ENCODE results near the gene FMO5. TPM values are rescaled to one million over a fixed set of nuclear protein-coding genes. Genes with fewer than 3 reads are reported as not detected.

Gene FMO5
- total RNA-seq, 4 donors from 2014 or later: 2.1 to 3.9 (median 3.8) TPM

GRCh38 chr1:147247656-147248238, 22.6 kb upstream of the FMO5 start:
- TF ChIP-seq CTCF (IDR thresholded peaks at IDR 0.05): no peak
- TF ChIP-seq POLR2A (IDR thresholded peaks at IDR 0.05): no peak
- DNase-seq: no peak
- Histone ChIP-seq H3K27me3 (no peaks in the 10 kb centered on the region), H3K36me3 (no peaks in the 10 kb centered on the region), H3K4me3 (no peak overlapping the region), H3K27ac (no peak overlapping the region), H3K4me1 (no peaks in the 10 kb centered on the region), H3K9me3 (no peaks in the 10 kb centered on the region)
- intact Hi-C loops (cut with DNase I; ENCODE audit: low total_unique reads): no loop called here

GRCh38 chr1:147246910-147247655, 21.9 kb upstream of the FMO5 start:
- intact Hi-C loops (cut with DNase I; ENCODE audit: low total_unique reads): no loop called here
- no peaks in the 10 kb centered on the region for H3K27me3 ChIP-seq
- H3K4me3 ChIP-seq: no peak overlapping the region
- no peak overlapping the region for H3K27ac ChIP-seq
- H3K4me1 ChIP-seq: no peaks in the 10 kb centered on the region
- H3K36me3 ChIP-seq: no peaks in the 10 kb centered on the region
- no peaks in the 10 kb centered on the region for H3K9me3 ChIP-seq
- no peak for DNase-seq
- TF ChIP-seq POLR2A (IDR thresholded peaks at IDR 0.05) (no peak), CTCF (IDR thresholded peaks at IDR 0.05) (no peak)

GRCh38 chr1:147246044-147246690, 21.0 kb upstream of the FMO5 start:
- H3K9me3 ChIP-seq: no peaks in the 10 kb centered on the region
- no peak overlapping the region for H3K4me3 ChIP-seq
- no peaks in the 10 kb centered on the region for H3K4me1 ChIP-seq
- intact Hi-C loops (cut with DNase I; ENCODE audit: low total_unique reads): no loop called here
- TF ChIP-seq CTCF (IDR thresholded peaks at IDR 0.05) (no peak), POLR2A (IDR thresholded peaks at IDR 0.05) (no peak)
- H3K27ac ChIP-seq: no peak overlapping the region
- DNase-seq: no peak
- H3K36me3 ChIP-seq: no peaks in the 10 kb centered on the region
- H3K27me3 ChIP-seq: no peaks in the 10 kb centered on the region

GRCh38 chr1:147245586-147246021, 20.5 kb upstream of the FMO5 start:
- no peaks in the 10 kb centered on the region for H3K9me3 ChIP-seq
- no peak for DNase-seq
- no peaks in the 10 kb centered on the region for H3K4me1 ChIP-seq
- no peak overlapping the region for H3K4me3 ChIP-seq
- intact Hi-C loops (cut with DNase I; ENCODE audit: low total_unique reads): no loop called here
- H3K27me3 ChIP-seq: no peaks in the 10 kb centered on the region
- H3K36me3 ChIP-seq: no peaks in the 10 kb centered on the region
- H3K27ac ChIP-seq: no peak overlapping the region
- TF ChIP-seq POLR2A (IDR thresholded peaks at IDR 0.05): no peak
- no peak for TF ChIP-seq CTCF (IDR thresholded peaks at IDR 0.05)

GRCh38 chr1:147245129-147245528, 20.0 kb upstream of the FMO5 start:
- H3K27ac ChIP-seq: no peak overlapping the region
- TF ChIP-seq CTCF (IDR thresholded peaks at IDR 0.05) (no peak), POLR2A (IDR thresholded peaks at IDR 0.05) (no peak)
- intact Hi-C loops (cut with DNase I; ENCODE audit: low total_unique reads): no loop called here
- DNase-seq: no peak
- H3K36me3 ChIP-seq: no peaks in the 10 kb centered on the region
- H3K4me3 ChIP-seq: no peak overlapping the region
- H3K4me1 ChIP-seq: no peaks in the 10 kb centered on the region
- no peaks in the 10 kb centered on the region for H3K9me3 ChIP-seq
- H3K27me3 ChIP-seq: no peaks in the 10 kb centered on the region
